ENCODE data around the gene FAM98A. TPM values are rescaled to one million over a fixed set of nuclear protein-coding genes. Genes with fewer than 3 reads are reported as not detected.

The FAM98A gene
- total and polyA plus RNA-seq, 10 of the 15 experiments (the other 5 are each of a cell fraction or from before 2014, with no cell fraction given) = 29.7 to 231 (median 80.2) TPM

- FAIRE-seq (no peak), ATAC-seq (no peak), DNase-seq (ENCODE audit: low read depth, low spot score) (no peak)
- no peaks in the 10 kb centered on the region for H3K79me2 ChIP-seq (ENCODE audit: control insufficient read depth, insufficient read depth, low read length)
- ChIA-PET SMC1A (ENCODE audit: uncharacterized antibody, unreplicated experiment) (interaction anchor here (1.1 kb wide), 1 partner anchor 10 kb away, joined by 3 read pairs; no protein-coding TSS in a partner anchor), RAD21 (ENCODE audit: unreplicated experiment) (no interaction called here), CTCF (interaction anchor here (1.7 kb wide), 1 partner anchor 9 kb away, joined by 3 read pairs; no protein-coding TSS in a partner anchor), POLR2A (no interaction called here)
- WGBS (ENCODE audit: insufficient coverage, insufficient replicate concordance, low lambda C conversion rate, missing lambda C conversion rate) = 72% methylated on average over 2 of the region's 2 CpGs
- H4K20me1 ChIP-seq (ENCODE audit: control insufficient read depth, insufficient read depth) = no peaks in the 10 kb centered on the region
- no TSS peak for BruUV-seq (replicated peaks)
- H3K27ac ChIP-seq (ENCODE audit: control insufficient read depth, insufficient read depth) = no peak overlapping the region
- H3K27me3 ChIP-seq (replicated peaks in 1 of 2; ENCODE audit: control insufficient read depth in 2 of 2, insufficient read depth in 2 of 2, low read length in 1 of 2) = no peaks in the 10 kb centered on the region
- H3K9ac ChIP-seq (ENCODE audit: control insufficient read depth, insufficient read depth, low read length) = no peak overlapping the region
- H2AFZ ChIP-seq (ENCODE audit: control insufficient read depth, low read depth, low read length) = no peak overlapping the region
- H3K4me1 ChIP-seq (ENCODE audit: control insufficient read depth, insufficient read depth, low read length) = no peaks in the 10 kb centered on the region
- no peak overlapping the region for H3K4me2 ChIP-seq (ENCODE audit: control insufficient read depth, insufficient read depth)
- H3K9me3 ChIP-seq (replicated peaks; ENCODE audit: control insufficient read depth, insufficient read depth, low read length) = no peaks in the 10 kb centered on the region
- intact Hi-C loops (cut with micrococcal nuclease; ENCODE audit: unreplicated experiment) (no loop called here), in situ Hi-C loops (cut with MboI) (no loop called here)
- no peak overlapping the region for H3K4me3 ChIP-seq
- no peaks in the 10 kb centered on the region for H3K36me3 ChIP-seq (ENCODE audit: control insufficient read depth in 2 of 2, insufficient read depth in 2 of 2, low read length in 1 of 2)
- no peak for TF ChIP-seq REST (IDR thresholded peaks at IDR 0.05; ENCODE audit: low read depth, low read length)
- TF ChIP-seq DPF2 (IDR thresholded peaks at IDR 0.05) = no peak
- no peak for TF ChIP-seq USF1 (IDR thresholded peaks at IDR 0.05; ENCODE audit: borderline replicate concordance, extremely low read length, insufficient read depth, low read depth, low read length)
- TF ChIP-seq ZSCAN29 (IDR thresholded peaks at IDR 0.05) = no peak
- no peak for TF ChIP-seq HSF1 (IDR thresholded peaks at IDR 0.05; ENCODE audit: low read depth, low read length)
- no peak for TF ChIP-seq HDAC6 (IDR thresholded peaks at IDR 0.05; ENCODE audit: unreplicated experiment)
- no peak for TF ChIP-seq WRNIP1 (IDR thresholded peaks at IDR 0.05; ENCODE audit: borderline replicate concordance, low read depth, low read length)
- TF ChIP-seq FOXK2 (IDR thresholded peaks at IDR 0.05) = no peak
- TF ChIP-seq PBX3 (IDR thresholded peaks at IDR 0.05; ENCODE audit: insufficient replicate concordance, low read depth, low read length) = no peak
- TF ChIP-seq PAX5 (IDR thresholded peaks at IDR 0.05; ENCODE audit: borderline replicate concordance, low read depth, low read length) = no peak
- TF ChIP-seq ZNF207 (IDR thresholded peaks at IDR 0.05; ENCODE audit: borderline replicate concordance) = no peak
- TF ChIP-seq CHD4 (IDR thresholded peaks at IDR 0.05) = no peak
- no peak for TF ChIP-seq KAT2A (conservative IDR thresholded peaks at IDR 0.05; ENCODE audit: control insufficient read depth, low read depth, low read length)
- TF ChIP-seq CEBPZ (IDR thresholded peaks at IDR 0.05; ENCODE audit: low read depth, low read length) = no peak
- no peak for TF ChIP-seq MTA3 (IDR thresholded peaks at IDR 0.05; ENCODE audit: borderline replicate concordance, low read length)
Measured at GRCh38 chr2:33633315-33633714, 34.2 kb upstream of the FAM98A start.
